Bronchial epithelial cell (primary cell): Measurements from ENCODE around the gene IL6R. TPM values are rescaled to one million over a fixed set of nuclear protein-coding genes. Genes with fewer than 3 reads are reported as not detected.

ENCODE experiments used
- DNase-seq: peaks from one replicate; pipeline ENCODE4 v3.0.0-alpha.2; 2010; ENCODE audit warnings: low read depth
- FAIRE-seq: peaks from 2 replicates; lab custom pipeline; 2011; peaks lifted over from hg19 to GRCh38; lab: Jason Lieb, UNC
- H3K27me3 ChIP-seq: 2 replicates; pipeline ENCODE4 v1.5.1; 2011; ENCODE audit warnings: low read length; ENCODE audit not compliant: control insufficient read depth, insufficient read depth
- H3K36me3 ChIP-seq: 2 replicates; pipeline ENCODE4 v1.5.1; 2011; ENCODE audit warnings: low read length; ENCODE audit not compliant: control insufficient read depth, insufficient read depth
- H3K4me3 ChIP-seq: 2 replicates; pipeline ENCODE4 v1.5.1; 2011; ENCODE audit warnings: mild to moderate bottlenecking, low read depth, low read length, control low read depth
- CTCF ChIP-seq: IDR thresholded peaks from 2 replicates; pipeline ENCODE4 v1.5.1; 2011; ENCODE audit warnings: mild to moderate bottlenecking, moderate library complexity, low read length, control low read depth, inconsistent platforms; ENCODE audit not compliant: insufficient read depth, severe bottlenecking
- total RNA-seq: library from RNA; depleted of rRNA; stranded (reverse); fragments of >200 nt; gene quantifications from 2 replicates; pipeline ENCODE4 v1.2.1, GENCODE V29; 2014

IL6R gene
- total RNA-seq, 1 donor from 2014 or later, result 47.9 TPM

DNA sequence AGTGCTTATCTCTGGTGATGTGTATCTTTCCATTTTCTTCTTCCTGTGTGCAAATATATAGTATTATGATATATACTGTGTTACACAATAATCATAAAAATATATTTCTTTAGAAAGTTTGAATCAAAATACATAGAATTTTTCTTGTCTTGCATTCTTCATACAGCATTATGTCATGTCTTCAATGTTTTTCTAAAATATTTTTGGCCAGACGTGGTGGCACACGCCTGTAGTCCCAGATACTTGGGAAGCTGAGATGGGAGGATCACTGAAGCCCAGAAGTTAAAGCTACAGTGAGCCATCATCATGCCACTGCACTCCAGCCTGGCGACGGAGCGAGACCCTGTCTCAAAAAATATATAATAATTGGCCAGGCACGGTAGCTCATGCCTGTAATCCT is 41.6 kb downstream of the IL6R start:
- Histone ChIP-seq H3K4me3 (no peak overlapping the region), H3K27me3 (no peaks in the 10 kb centered on the region), H3K36me3 (peaks cover 38% of the 10 kb centered on the region)
- no peak for TF ChIP-seq CTCF
- no peak for FAIRE-seq
- DNase-seq, result no peak

DNA sequence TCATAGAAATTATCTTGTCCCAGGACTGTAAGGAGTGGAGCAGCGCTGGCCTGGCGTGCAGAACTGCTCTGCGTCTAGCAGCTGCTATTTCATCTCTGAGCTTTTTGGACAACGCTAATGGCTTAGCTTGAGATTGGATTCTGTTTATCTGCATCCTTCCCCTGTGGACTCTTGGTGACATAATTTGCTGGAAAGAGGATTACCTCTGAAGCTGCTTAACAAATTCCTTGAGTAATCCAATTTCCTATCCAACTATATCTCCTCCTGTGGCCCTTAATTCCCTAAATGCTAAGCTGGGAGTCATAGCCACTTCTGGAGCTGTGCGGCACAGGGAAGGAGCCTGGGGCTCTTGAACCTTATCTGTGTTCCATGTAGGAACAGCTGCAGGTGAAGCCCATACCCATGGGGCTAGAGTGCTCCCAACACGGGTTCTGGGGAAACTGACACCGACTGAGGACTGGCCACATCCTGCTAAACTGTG is 43.2 kb downstream of the IL6R start:
- FAIRE-seq, result no peak
- Histone ChIP-seq H3K4me3 (no peak overlapping the region), H3K36me3 (peaks cover 33% of the 10 kb centered on the region), H3K27me3 (no peaks in the 10 kb centered on the region)
- DNase-seq, result no peak
- TF ChIP-seq CTCF, result no peak

GRCh38 chr1:154453161-154453560 is 48.0 kb downstream of the IL6R start:
- no peak for DNase-seq
- no peak for TF ChIP-seq CTCF
- Histone ChIP-seq H3K27me3 (no peaks in the 10 kb centered on the region), H3K4me3 (no peak overlapping the region), H3K36me3 (peaks cover 30% of the 10 kb centered on the region)
- no peak for FAIRE-seq

DNA sequence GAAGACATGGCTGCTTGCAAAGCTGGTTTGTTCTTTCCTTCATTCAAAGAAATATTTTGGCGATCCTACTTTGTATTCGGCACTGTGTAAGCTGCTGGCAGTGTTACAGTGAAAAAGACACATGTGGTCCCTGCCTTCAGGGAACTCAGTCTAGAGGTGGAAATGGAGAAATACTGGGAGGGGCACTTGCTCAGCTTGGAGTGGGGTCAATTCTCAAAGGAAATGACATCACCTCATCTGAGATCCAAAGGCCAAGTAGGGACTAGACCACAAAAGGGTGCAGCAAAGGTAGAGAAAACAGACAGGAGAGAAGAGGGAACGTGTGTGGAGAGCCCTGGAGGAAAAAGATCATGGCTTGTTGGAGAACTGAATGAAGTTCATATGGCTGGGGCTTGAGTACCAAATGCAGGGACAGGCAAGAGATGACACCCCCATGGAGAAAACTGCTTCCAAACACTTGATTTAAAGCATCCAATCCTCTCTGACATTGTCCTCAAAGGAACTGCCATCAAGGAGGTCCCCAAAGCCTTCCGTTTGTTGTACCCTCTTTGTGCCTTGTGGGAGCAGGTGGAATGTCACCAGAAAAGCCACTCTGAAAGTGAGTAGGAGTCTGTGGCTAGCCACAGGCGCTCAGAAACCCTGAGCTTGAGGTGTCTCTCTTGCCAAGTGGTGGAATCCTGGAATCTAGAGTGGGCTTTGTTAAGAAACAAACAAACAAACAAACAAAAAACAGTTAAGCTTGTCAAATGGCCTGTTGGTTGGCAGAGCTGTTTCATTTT is 48.6 kb downstream of the IL6R start:
- DNase-seq, result peak; percentile 84
- no peak for FAIRE-seq
- Histone ChIP-seq H3K4me3 (no peak overlapping the region), H3K27me3 (no peaks in the 10 kb centered on the region), H3K36me3 (peaks cover 27% of the 10 kb centered on the region)
- no peak for TF ChIP-seq CTCF

- H3K36me3 ChIP-seq, result peaks cover 28% of the 10 kb centered on the region
- H3K27me3 ChIP-seq, result no peaks in the 10 kb centered on the region
- DNase-seq, result no peak
- TF ChIP-seq CTCF, result no peak
- no peak overlapping the region for H3K4me3 ChIP-seq
- no peak for FAIRE-seq
Measured at GRCh38 chr1:154454386-154455120, 49.4 kb downstream of the IL6R start.
